ENCODE measurements around the gene TCEAL7.
"Not testable (repeated sequence)": the region's sequence is repeated elsewhere in the genome, so short reads cannot be mapped to it uniquely, and the experiment has no call there.

The TCEAL7 gene

DNA sequence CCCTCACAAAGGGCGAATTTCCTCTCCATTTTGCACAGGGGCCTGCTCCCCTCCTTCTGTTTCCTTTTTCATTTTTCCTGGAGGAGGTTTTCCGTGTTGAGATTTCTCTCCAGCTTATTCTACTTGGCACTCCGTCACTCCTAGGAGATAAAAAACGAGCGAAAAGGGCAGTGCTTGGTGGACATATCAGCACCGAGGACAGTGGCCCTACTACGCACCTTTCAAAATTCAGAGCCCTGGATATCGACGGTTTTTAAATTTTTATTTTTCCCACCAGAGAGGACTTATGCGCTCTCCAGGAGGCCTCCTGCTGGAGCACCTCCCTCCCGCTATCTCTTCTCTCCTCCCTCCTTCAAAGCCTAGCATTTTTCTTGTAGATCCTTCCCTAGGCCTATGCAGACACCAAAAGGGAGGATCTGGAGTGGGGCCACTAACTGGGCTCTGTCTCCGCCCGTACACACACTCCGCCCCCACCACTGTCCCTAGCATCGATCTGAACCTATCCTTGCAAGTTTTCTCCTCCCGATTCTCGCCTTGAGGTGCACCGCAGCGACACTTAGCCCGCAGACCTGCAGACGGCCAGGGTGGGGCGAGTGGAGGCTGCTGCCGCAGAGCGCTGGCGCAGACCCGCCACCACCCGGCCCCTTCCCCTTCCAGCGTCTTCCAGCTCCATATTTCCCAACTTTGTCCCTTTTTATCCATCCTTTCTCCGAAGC is 17.8 kb downstream of the TCEAL7 start:
- no peaks in the 10 kb centered on the region for H3K9me3 ChIP-seq (ENCODE audit: control insufficient read depth, low read depth, low read length)
- H3K27ac ChIP-seq (ENCODE audit: low read length), result no peak overlapping the region
- H3K36me3 ChIP-seq (ENCODE audit: control insufficient read depth, low read depth, low read length), result no peaks in the 10 kb centered on the region
- no peak overlapping the region for H3K9ac ChIP-seq (ENCODE audit: low read length)
- H3K4me3 ChIP-seq (ENCODE audit: low read length), result peak overlapping the region; percentile 37
- peaks cover 16% of the 10 kb centered on the region for H3K27me3 ChIP-seq (ENCODE audit: control insufficient read depth, insufficient read depth, low read length)
- H3K4me1 ChIP-seq (ENCODE audit: control insufficient read depth, low read depth, low read length), result peaks cover 4% of the 10 kb centered on the region

GRCh38 chrX:103356130-103356798 is 26.2 kb downstream of the TCEAL7 start, which contains the start of gene TCEAL9:
TSS of gene TCEAL9 (plus strand) at chrX:103356506. CDS start at chrX:103357685, 1,179 bp downstream.
- Histone ChIP-seq H3K27ac (ENCODE audit: low read length) (peak within 1 kb of the TSS; percentile 62), H3K4me1 (ENCODE audit: control insufficient read depth, low read depth, low read length) (peaks cover 6% of the 10 kb centered on the region), H3K9ac (ENCODE audit: low read length) (peak within 1 kb of the TSS; percentile 94), H3K27me3 (ENCODE audit: control insufficient read depth, insufficient read depth, low read length) (no peaks in the 10 kb centered on the region), H3K9me3 (ENCODE audit: control insufficient read depth, low read depth, low read length) (no peaks in the 10 kb centered on the region), H3K4me3 (ENCODE audit: low read length) (peak within 1 kb of the TSS; percentile 94), H3K36me3 (ENCODE audit: control insufficient read depth, low read depth, low read length) (peaks cover 8% of the 10 kb centered on the region)

- Histone ChIP-seq H3K36me3 (ENCODE audit: control insufficient read depth, low read depth, low read length) (peaks cover 8% of the 10 kb centered on the region), H3K27ac (ENCODE audit: low read length) (peak overlapping the region; percentile 62), H3K9ac (ENCODE audit: low read length) (peak overlapping the region; percentile 94), H3K4me1 (ENCODE audit: control insufficient read depth, low read depth, low read length) (peaks cover 11% of the 10 kb centered on the region), H3K9me3 (ENCODE audit: control insufficient read depth, low read depth, low read length) (no peaks in the 10 kb centered on the region), H3K4me3 (ENCODE audit: low read length) (peak overlapping the region; percentile 94), H3K27me3 (ENCODE audit: control insufficient read depth, insufficient read depth, low read length) (no peaks in the 10 kb centered on the region)
Observed at GRCh38 chrX:103356858-103357257, 26.8 kb downstream of the TCEAL7 start.

- Histone ChIP-seq H3K9me3 (ENCODE audit: control insufficient read depth, low read depth, low read length) (no peaks in the 10 kb centered on the region), H3K27ac (ENCODE audit: low read length) (no peak overlapping the region), H3K4me1 (ENCODE audit: control insufficient read depth, low read depth, low read length) (peaks cover 22% of the 10 kb centered on the region), H3K27me3 (ENCODE audit: control insufficient read depth, insufficient read depth, low read length) (no peaks in the 10 kb centered on the region), H3K9ac (ENCODE audit: low read length) (peak overlapping the region; percentile 94), H3K36me3 (ENCODE audit: control insufficient read depth, low read depth, low read length) (peaks cover 8% of the 10 kb centered on the region), H3K4me3 (ENCODE audit: low read length) (peak overlapping the region; percentile 94)
Observed at GRCh38 chrX:103357871-103358270, 27.8 kb downstream of the TCEAL7 start.

DNA sequence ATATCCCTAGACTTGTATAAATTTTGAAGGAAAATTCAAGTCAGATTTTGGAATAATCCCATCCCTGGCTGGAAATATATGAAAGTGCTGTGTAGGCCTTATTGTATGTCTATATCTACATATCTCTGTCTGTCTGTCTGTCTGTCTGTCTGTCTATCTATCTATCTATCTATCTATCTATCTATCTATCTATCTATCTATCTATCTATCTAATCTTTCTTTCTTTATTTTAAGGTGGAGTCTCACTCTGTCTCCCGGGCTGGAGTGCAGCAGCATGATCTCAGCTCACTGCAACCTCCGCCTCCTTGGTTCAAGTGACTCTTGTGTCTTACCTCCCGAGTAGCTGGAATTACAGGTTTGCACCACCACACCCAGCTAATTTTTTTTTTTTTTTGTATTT is 29.6 kb downstream of the TCEAL7 start:
- H3K9ac ChIP-seq (ENCODE audit: low read length); H3K36me3 ChIP-seq (ENCODE audit: control insufficient read depth, low read depth, low read length); H3K27me3 ChIP-seq (ENCODE audit: control insufficient read depth, insufficient read depth, low read length); H3K27ac ChIP-seq (ENCODE audit: low read length); H3K9me3 ChIP-seq (ENCODE audit: control insufficient read depth, low read depth, low read length); H3K4me3 ChIP-seq (ENCODE audit: low read length): not testable (repeated sequence)
- peaks cover 23% of the 10 kb centered on the region for H3K4me1 ChIP-seq (ENCODE audit: control insufficient read depth, low read depth, low read length)

GRCh38 chrX:103360092-103360491 is 30.1 kb downstream of the TCEAL7 start:
- Histone ChIP-seq H3K27me3 (ENCODE audit: control insufficient read depth, insufficient read depth, low read length) (no peaks in the 10 kb centered on the region), H3K27ac (ENCODE audit: low read length) (no peak overlapping the region), H3K4me3 (ENCODE audit: low read length) (no peak overlapping the region), H3K9ac (ENCODE audit: low read length) (no peak overlapping the region), H3K36me3 (ENCODE audit: control insufficient read depth, low read depth, low read length) (peaks cover 8% of the 10 kb centered on the region), H3K4me1 (ENCODE audit: control insufficient read depth, low read depth, low read length) (peaks cover 23% of the 10 kb centered on the region), H3K9me3 (ENCODE audit: control insufficient read depth, low read depth, low read length) (no peaks in the 10 kb centered on the region)

DNA sequence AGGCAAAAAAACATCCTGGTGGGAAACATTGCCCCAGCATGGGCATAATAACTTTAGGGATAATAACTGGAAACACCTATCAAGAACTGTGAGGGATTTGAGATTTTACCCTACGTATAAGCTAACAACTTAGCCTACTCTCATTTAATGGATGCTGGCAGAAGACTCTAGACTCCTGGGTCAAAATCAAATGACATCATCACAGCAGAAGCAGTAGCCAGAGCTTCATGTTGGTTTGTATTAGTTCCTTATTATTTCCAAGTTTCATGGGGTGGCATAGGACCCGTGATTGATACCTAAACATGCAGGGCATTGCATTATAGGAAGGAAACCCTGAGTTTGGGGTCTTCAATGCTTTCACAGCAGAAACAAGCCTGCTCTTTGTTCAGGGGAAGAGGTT is 30.9 kb downstream of the TCEAL7 start:
- Histone ChIP-seq H3K27ac (ENCODE audit: low read length) (no peak overlapping the region), H3K36me3 (ENCODE audit: control insufficient read depth, low read depth, low read length) (peaks cover 8% of the 10 kb centered on the region), H3K9me3 (ENCODE audit: control insufficient read depth, low read depth, low read length) (no peaks in the 10 kb centered on the region), H3K4me3 (ENCODE audit: low read length) (no peak overlapping the region), H3K4me1 (ENCODE audit: control insufficient read depth, low read depth, low read length) (peaks cover 23% of the 10 kb centered on the region), H3K27me3 (ENCODE audit: control insufficient read depth, insufficient read depth, low read length) (no peaks in the 10 kb centered on the region), H3K9ac (ENCODE audit: low read length) (no peak overlapping the region)

DNA sequence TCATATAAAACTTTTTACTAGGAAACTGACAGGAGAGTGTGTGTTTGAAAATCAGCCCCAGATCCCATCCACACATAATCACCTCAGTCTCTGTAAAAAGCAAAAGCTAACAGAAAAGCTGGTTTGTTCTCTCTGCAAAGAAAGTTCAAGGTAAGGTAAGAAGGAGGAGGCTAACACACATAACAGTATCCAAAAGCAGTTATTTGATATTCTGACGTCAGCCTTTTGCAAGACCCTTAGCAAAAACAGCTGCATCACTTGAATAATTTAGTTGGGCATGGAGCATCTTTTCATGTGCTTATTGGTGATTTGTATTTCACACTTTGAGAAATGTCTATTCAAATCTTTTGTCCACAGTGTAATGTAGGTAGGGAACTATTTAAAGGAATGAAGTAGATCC is 31.8 kb downstream of the TCEAL7 start:
- no peaks in the 10 kb centered on the region for H3K9me3 ChIP-seq (ENCODE audit: control insufficient read depth, low read depth, low read length)
- peak overlapping the region; percentile 4 for H3K9ac ChIP-seq (ENCODE audit: low read length)
- H3K4me1 ChIP-seq (ENCODE audit: control insufficient read depth, low read depth, low read length), result peaks cover 23% of the 10 kb centered on the region
- H3K36me3 ChIP-seq (ENCODE audit: control insufficient read depth, low read depth, low read length), result peaks cover 8% of the 10 kb centered on the region
- no peak overlapping the region for H3K27ac ChIP-seq (ENCODE audit: low read length)
- H3K4me3 ChIP-seq (ENCODE audit: low read length), result no peak overlapping the region
- no peaks in the 10 kb centered on the region for H3K27me3 ChIP-seq (ENCODE audit: control insufficient read depth, insufficient read depth, low read length)

GRCh38 chrX:103362474-103362873 is 32.4 kb downstream of the TCEAL7 start:
- H3K4me3 ChIP-seq (ENCODE audit: low read length), result peak overlapping the region; percentile 19

DNA sequence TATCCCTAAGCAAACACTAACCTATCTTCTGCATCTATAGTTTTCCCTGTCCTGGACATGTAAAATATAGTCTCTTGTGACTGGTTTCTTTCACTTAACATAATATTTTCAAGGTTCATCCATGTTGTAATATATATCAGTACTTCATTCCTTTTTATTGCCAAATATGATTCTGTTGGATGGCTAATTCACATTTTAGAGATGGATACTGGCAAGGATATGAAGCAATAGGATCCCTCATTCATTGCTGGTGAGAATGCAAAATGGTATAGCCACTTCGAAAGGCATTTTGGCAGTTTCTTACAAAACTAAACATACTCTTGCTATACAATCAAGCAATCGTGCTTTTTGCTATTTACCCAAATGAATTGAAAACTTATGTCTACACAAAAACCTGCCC is 33.0 kb downstream of the TCEAL7 start:
- Histone ChIP-seq H3K9ac (ENCODE audit: low read length) (no peak overlapping the region), H3K4me1 (ENCODE audit: control insufficient read depth, low read depth, low read length) (peaks cover 18% of the 10 kb centered on the region), H3K9me3 (ENCODE audit: control insufficient read depth, low read depth, low read length) (no peaks in the 10 kb centered on the region), H3K27ac (ENCODE audit: low read length) (no peak overlapping the region), H3K27me3 (ENCODE audit: control insufficient read depth, insufficient read depth, low read length) (no peaks in the 10 kb centered on the region), H3K4me3 (ENCODE audit: low read length) (no peak overlapping the region), H3K36me3 (ENCODE audit: control insufficient read depth, low read depth, low read length) (peaks cover 1% of the 10 kb centered on the region)

More at GRCh38 chrX:103362474-103362873, 32.4 kb downstream of the TCEAL7 start:
- Histone ChIP-seq H3K9ac (ENCODE audit: low read length) (peak overlapping the region; percentile 4), H3K27me3 (ENCODE audit: control insufficient read depth, insufficient read depth, low read length) (no peaks in the 10 kb centered on the region), H3K27ac (ENCODE audit: low read length) (no peak overlapping the region), H3K36me3 (ENCODE audit: control insufficient read depth, low read depth, low read length) (peaks cover 7% of the 10 kb centered on the region), H3K4me1 (ENCODE audit: control insufficient read depth, low read depth, low read length) (peaks cover 23% of the 10 kb centered on the region), H3K9me3 (ENCODE audit: control insufficient read depth, low read depth, low read length) (no peaks in the 10 kb centered on the region)

- H3K4me1 ChIP-seq (ENCODE audit: control insufficient read depth, low read depth, low read length), result peaks cover 5% of the 10 kb centered on the region
- H3K27me3 ChIP-seq (ENCODE audit: control insufficient read depth, insufficient read depth, low read length), result no peaks in the 10 kb centered on the region
- no peaks in the 10 kb centered on the region for H3K36me3 ChIP-seq (ENCODE audit: control insufficient read depth, low read depth, low read length)
- H3K4me3 ChIP-seq (ENCODE audit: low read length), result no peak overlapping the region
- no peak overlapping the region for H3K27ac ChIP-seq (ENCODE audit: low read length)
- no peaks in the 10 kb centered on the region for H3K9me3 ChIP-seq (ENCODE audit: control insufficient read depth, low read depth, low read length)
- no peak overlapping the region for H3K9ac ChIP-seq (ENCODE audit: low read length)
Observed at GRCh38 chrX:103367502-103367901, 37.5 kb downstream of the TCEAL7 start.

DNA sequence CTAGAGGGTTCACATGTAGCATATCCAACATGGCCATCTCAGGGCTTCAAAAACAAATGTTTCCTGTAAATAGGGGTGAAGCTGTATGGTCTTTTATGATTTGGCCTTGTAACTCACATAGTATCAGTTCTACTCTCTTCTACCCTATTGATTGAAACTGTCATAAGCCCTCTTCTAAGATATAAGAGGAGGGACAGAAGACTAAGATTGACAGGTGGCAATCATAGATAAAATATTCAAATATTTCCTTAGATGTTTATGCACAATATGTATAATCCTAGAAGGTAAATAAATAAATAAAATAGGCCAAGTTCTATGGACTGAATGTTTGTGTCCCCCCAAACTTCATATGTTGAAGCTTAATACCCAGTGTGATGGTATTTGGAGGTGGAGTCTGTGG is 39.4 kb downstream of the TCEAL7 start:
- H3K27ac ChIP-seq (ENCODE audit: low read length), result no peak overlapping the region
- H3K4me3 ChIP-seq (ENCODE audit: low read length), result no peak overlapping the region
- no peaks in the 10 kb centered on the region for H3K4me1 ChIP-seq (ENCODE audit: control insufficient read depth, low read depth, low read length)
- H3K36me3 ChIP-seq (ENCODE audit: control insufficient read depth, low read depth, low read length), result no peaks in the 10 kb centered on the region
- H3K27me3 ChIP-seq (ENCODE audit: control insufficient read depth, insufficient read depth, low read length), result no peaks in the 10 kb centered on the region
- no peaks in the 10 kb centered on the region for H3K9me3 ChIP-seq (ENCODE audit: control insufficient read depth, low read depth, low read length)
- H3K9ac ChIP-seq (ENCODE audit: low read length), result no peak overlapping the region
